HG03575 (cell line): ENCODE measurements around the gene ADAMTS18.
"Not testable (repeated sequence)": the region's sequence is repeated elsewhere in the genome, so short reads cannot be mapped to it uniquely, and the experiment has no call there.

Source experiments
- ATAC-seq: cut with Tn5 transposase; IDR thresholded peaks from one replicate; pipeline ENCODE4 v1.9.1; 2021; ENCODE audit not compliant: unreplicated experiment, insufficient number of reproducible peaks, low FRiP score; ENCODE audit errors: extremely low read depth

The ADAMTS18 gene

GRCh38 chr16:77434530-77435271, at the start of gene ADAMTS18:
ADAMTS18 (minus strand) TSS chr16:77435034; CDS start chr16:77434695, 339 bp downstream.
- no peak for ATAC-seq

GRCh38 chr16:77480681-77481315, 46.0 kb upstream of the ADAMTS18 start:
- no peak for ATAC-seq

- ATAC-seq: no peak
Measured at GRCh38 chr16:77472262-77472661, 37.4 kb upstream of the ADAMTS18 start.

GRCh38 chr16:77470851-77471250, 36.0 kb upstream of the ADAMTS18 start:
- no peak for ATAC-seq

GRCh38 chr16:77469634-77470033, 34.8 kb upstream of the ADAMTS18 start:
- no peak for ATAC-seq

- ATAC-seq: no peak
Measured at GRCh38 chr16:77468831-77469230, 34.0 kb upstream of the ADAMTS18 start.

- ATAC-seq: no peak
Measured at GRCh38 chr16:77467821-77468335, 33.0 kb upstream of the ADAMTS18 start.

GRCh38 chr16:77463659-77464058, 28.8 kb upstream of the ADAMTS18 start:
- not testable (repeated sequence) for ATAC-seq

- no peak for ATAC-seq
Measured at GRCh38 chr16:77462894-77463293, 28.1 kb upstream of the ADAMTS18 start.

- ATAC-seq: no peak
Measured at GRCh38 chr16:77459534-77460254, 24.9 kb upstream of the ADAMTS18 start.

GRCh38 chr16:77457046-77457445, 22.2 kb upstream of the ADAMTS18 start:
- ATAC-seq: no peak

- no peak for ATAC-seq
Measured at GRCh38 chr16:77452243-77452642, 17.4 kb upstream of the ADAMTS18 start.

GRCh38 chr16:77450790-77451487, 16.1 kb upstream of the ADAMTS18 start:
- no peak for ATAC-seq

GRCh38 chr16:77449208-77449607, 14.4 kb upstream of the ADAMTS18 start:
- ATAC-seq: no peak

- no peak for ATAC-seq
Measured at GRCh38 chr16:77445324-77445723, 10.5 kb upstream of the ADAMTS18 start.

GRCh38 chr16:77444147-77444460, 9.3 kb upstream of the ADAMTS18 start:
- ATAC-seq: no peak

GRCh38 chr16:77443357-77444146, 8.7 kb upstream of the ADAMTS18 start:
- no peak for ATAC-seq

- no peak for ATAC-seq
Measured at GRCh38 chr16:77442078-77442477, 7.2 kb upstream of the ADAMTS18 start.

GRCh38 chr16:77439106-77439505, 4.3 kb upstream of the ADAMTS18 start:
- ATAC-seq: no peak
